ENCODE data around the gene PPFIA4. TPM values are rescaled to one million over a fixed set of nuclear protein-coding genes. Genes with fewer than 3 reads are reported as not detected.

PPFIA4 gene
- total and polyA plus RNA-seq, 2 donors (not counting 3 experiments of a cell fraction or from before 2014, with no cell fraction given) = 0.17 to 0.22 TPM

DNA sequence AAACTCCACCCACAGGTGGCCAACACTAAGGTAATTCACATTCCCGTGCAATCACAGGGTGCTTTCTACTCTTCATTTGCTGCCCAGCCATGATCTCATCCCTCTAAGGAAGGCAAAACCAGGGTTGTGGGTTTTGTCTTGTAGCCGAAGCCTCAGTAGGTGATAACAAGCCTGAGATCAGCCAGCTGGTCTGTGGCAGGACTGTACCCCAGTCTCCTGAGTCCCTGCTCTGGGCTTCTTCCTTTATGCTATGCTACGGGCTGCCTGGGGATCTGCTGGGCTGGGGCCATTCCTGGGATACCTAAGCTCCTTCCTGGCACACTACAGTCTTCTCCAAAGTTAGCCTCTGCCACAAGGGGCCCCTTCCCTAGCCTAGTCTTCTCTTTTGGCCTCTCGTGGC is 9.8 kb downstream of the PPFIA4 start:
- FAIRE-seq (no peak), DNase-seq (ENCODE audit: low read depth, low spot score) (no peak)
- TF ChIP-seq POLR2AphosphoS5 (IDR thresholded peaks at IDR 0.05; ENCODE audit: insufficient read depth, low read depth, low read length) (no peak), EZH2 (IDR thresholded peaks at IDR 0.05; ENCODE audit: borderline replicate concordance, low read depth, low read length, severe bottlenecking) (no peak), POLR2A (IDR thresholded peaks at IDR 0.05; ENCODE audit: low read depth, low read length) (no peak), GATA2 (IDR thresholded peaks at IDR 0.05; ENCODE audit: insufficient read depth, insufficient read length, low read depth, low read length) (no peak), MAX (IDR thresholded peaks at IDR 0.05; ENCODE audit: insufficient read depth, insufficient read length) (no peak), CTCF (IDR thresholded peaks at IDR 0.05; ENCODE audit: extremely low read depth in 1 of 2, insufficient read depth in 1 of 2, low read depth in 1 of 2, low read length in 2 of 2) (no peak), FOS (IDR thresholded peaks at IDR 0.05; ENCODE audit: borderline replicate concordance, insufficient read depth, low read length) (no peak), MYC (IDR thresholded peaks at IDR 0.05; ENCODE audit: low read depth, low read length) (no peak), JUN (IDR thresholded peaks at IDR 0.05; ENCODE audit: borderline replicate concordance, insufficient read depth, insufficient read length, low read depth) (no peak)
- H4K20me1 ChIP-seq (replicated peaks; ENCODE audit: control insufficient read depth, extremely low read depth, insufficient read depth, low read length) = no peaks in the 10 kb centered on the region
- H3K4me2 ChIP-seq (ENCODE audit: insufficient read depth, low read length) = no peak overlapping the region
- no peaks in the 10 kb centered on the region for H3K79me2 ChIP-seq (ENCODE audit: control insufficient read depth, insufficient read depth, low read length)
- no peaks in the 10 kb centered on the region for H3K4me1 ChIP-seq (ENCODE audit: control insufficient read depth, extremely low read depth, insufficient read depth, low read length)
- no TSS peak for BruUV-seq (replicated peaks)
- H3K27me3 ChIP-seq (ENCODE audit: control insufficient read depth in 2 of 2, insufficient read depth in 2 of 2, low read length in 2 of 2) = peaks cover 3 to 17% of the 10 kb centered on the region in 2 experiments
- no peaks in the 10 kb centered on the region for H3K9me1 ChIP-seq (replicated peaks; ENCODE audit: control insufficient read depth, extremely low read depth, insufficient read depth, low read length)
- no peak overlapping the region for H3K9ac ChIP-seq (replicated peaks; ENCODE audit: extremely low read depth, insufficient read depth, low read length)
- POLR2A ChIA-PET = no interaction called here
- intact Hi-C loops (cut with micrococcal nuclease) (loop anchor here (5.0 to 10.0 kb wide), 2 partner anchors 81 to 289 kb away; no protein-coding TSS in a partner anchor), dilution Hi-C loops (cut with MboI; ENCODE audit: extremely low pct_ligation_motif_present, low sequenced_read_pairs) (no loop called here)
- H3K27ac ChIP-seq (ENCODE audit: insufficient read depth, low read depth, low read length) = no peak overlapping the region
- H3K36me3 ChIP-seq (ENCODE audit: control insufficient read depth in 2 of 2, extremely low read depth in 1 of 2, insufficient read depth in 2 of 2, low read length in 2 of 2) = no peaks in the 10 kb centered on the region
- no peak overlapping the region for H2AFZ ChIP-seq (ENCODE audit: low read depth, low read length)
- CTCF ChIA-PET = interaction anchor here (1.1 to 4.5 kb wide), 7 partner anchors 19 to 237 kb away, joined by 3 to 42 read pairs (median 6); no protein-coding TSS in a partner anchor
- no peaks in the 10 kb centered on the region for H3K9me3 ChIP-seq (replicated peaks; ENCODE audit: control insufficient read depth, insufficient read depth, low read length)
- no peak overlapping the region for H3K4me3 ChIP-seq (replicated peaks in 1 of 3; ENCODE audit: insufficient read depth in 1 of 3, low read depth in 1 of 3, low read length in 3 of 3)

Data from endothelial cell of umbilical vein (primary cell).